CD8-positive, alpha-beta memory T cell (primary cell): ENCODE measurements around the gene BEST1. TPM values are rescaled to one million over a fixed set of nuclear protein-coding genes. Genes with fewer than 3 reads are reported as not detected.

Experiments used
- CTCF ChIA-PET: fragments of 350-600 bp; sonication (Branson Sonifier 250); formaldehyde crosslinking; loops from one replicate; lab custom pipeline; 2021; ENCODE audit warnings: antibody characterized with exemption; lab: Charles Lee
- POLR2A ChIA-PET: fragments of 350-600 bp; sonication (Branson Sonifier 250); formaldehyde crosslinking; loops from one replicate; lab custom pipeline; 2021; ENCODE audit warnings: antibody characterized with exemption; lab: Charles Lee
- DNase-seq, 5 donors: peaks; one replicate each; pipeline versions ENCODE4 v3.0.0 to v3.0.0-alpha.2; 2020 to 2022; ENCODE audit warnings: mixed read lengths in 1 of 5
- H3K27ac ChIP-seq: one replicate; pipeline ENCODE4 v1.7.0; 2013; ENCODE audit warnings: low read depth, mild to moderate bottlenecking, low read length, moderate library complexity
- H3K27me3 ChIP-seq: 2 replicates; pipeline ENCODE4 v1.7.0; 2013; ENCODE audit warnings: low read length, mild to moderate bottlenecking; ENCODE audit not compliant: insufficient read depth, poor library complexity, severe bottlenecking
- H3K36me3 ChIP-seq: 2 replicates; pipeline ENCODE4 v1.7.0; 2013; ENCODE audit warnings: mild to moderate bottlenecking, low read length, moderate library complexity; ENCODE audit not compliant: insufficient read depth
- H3K4me1 ChIP-seq: 2 replicates; pipeline ENCODE4 v1.7.0; 2013; ENCODE audit warnings: mild to moderate bottlenecking, low read length, moderate library complexity; ENCODE audit not compliant: insufficient read depth
- H3K4me3 ChIP-seq: 2 replicates; pipeline ENCODE4 v1.7.0; 2013; ENCODE audit warnings: mild to moderate bottlenecking, low read length
- H3K9me3 ChIP-seq: 2 replicates; pipeline ENCODE4 v1.7.0; 2013; ENCODE audit warnings: mild to moderate bottlenecking, low read length
- H3K27ac Mint-ChIP-seq, 8 donors: one replicate each; pipeline ENCODE4 v1.8.0; 2020 to 2021; ENCODE audit warnings: mixed read lengths in 8 of 8, mild to moderate bottlenecking in 6 of 8, inconsistent platforms in 3 of 8, moderate library complexity in 3 of 8
- H3K27me3 Mint-ChIP-seq, 2 donors: one replicate each; pipeline ENCODE4 v1.8.0; 2020 to 2021; ENCODE audit warnings: mixed read lengths in 2 of 2, mild to moderate bottlenecking in 1 of 2, moderate library complexity in 1 of 2
- H3K36me3 Mint-ChIP-seq, 3 donors: one replicate each; pipeline ENCODE4 v1.8.0; 2020 to 2021; ENCODE audit warnings: mixed read lengths in 3 of 3, inconsistent platforms in 1 of 3, mild to moderate bottlenecking in 1 of 3
- H3K4me1 Mint-ChIP-seq, 3 donors: one replicate each; pipeline ENCODE4 v1.8.0; 2020 to 2021; ENCODE audit warnings: mixed read lengths in 3 of 3, inconsistent platforms in 1 of 3, mild to moderate bottlenecking in 1 of 3
- H3K4me3 Mint-ChIP-seq, 7 donors: one replicate each; pipeline ENCODE4 v1.8.0; 2020 to 2021; ENCODE audit warnings: mixed read lengths in 7 of 7, mild to moderate bottlenecking in 6 of 7, moderate library complexity in 4 of 7, inconsistent platforms in 2 of 7
- H3K9me3 Mint-ChIP-seq, 5 donors: one replicate each; pipeline ENCODE4 v1.8.0; 2020 to 2022; ENCODE audit warnings: mixed read lengths in 5 of 5, mild to moderate bottlenecking in 3 of 5, moderate library complexity in 2 of 5, inconsistent platforms in 1 of 5
- polyA plus RNA-seq: library from polyadenylated mRNA; unstranded; fragments of 300-500 nt; fragmentation: Illumina TruSeq; gene quantifications from one replicate; pipeline ENCODE4 v1.2.3, GENCODE V29; 2021
- total RNA-seq, 2 experiments: library from RNA; stranded (reverse); gene quantifications; one replicate each; pipeline ENCODE4 v1.2.3, GENCODE V29; 2021

BEST1 gene
- total and polyA plus RNA-seq, 3 experiments from 2014 or later, result 0.09 to 1.5 TPM; not detected in 1

DNA sequence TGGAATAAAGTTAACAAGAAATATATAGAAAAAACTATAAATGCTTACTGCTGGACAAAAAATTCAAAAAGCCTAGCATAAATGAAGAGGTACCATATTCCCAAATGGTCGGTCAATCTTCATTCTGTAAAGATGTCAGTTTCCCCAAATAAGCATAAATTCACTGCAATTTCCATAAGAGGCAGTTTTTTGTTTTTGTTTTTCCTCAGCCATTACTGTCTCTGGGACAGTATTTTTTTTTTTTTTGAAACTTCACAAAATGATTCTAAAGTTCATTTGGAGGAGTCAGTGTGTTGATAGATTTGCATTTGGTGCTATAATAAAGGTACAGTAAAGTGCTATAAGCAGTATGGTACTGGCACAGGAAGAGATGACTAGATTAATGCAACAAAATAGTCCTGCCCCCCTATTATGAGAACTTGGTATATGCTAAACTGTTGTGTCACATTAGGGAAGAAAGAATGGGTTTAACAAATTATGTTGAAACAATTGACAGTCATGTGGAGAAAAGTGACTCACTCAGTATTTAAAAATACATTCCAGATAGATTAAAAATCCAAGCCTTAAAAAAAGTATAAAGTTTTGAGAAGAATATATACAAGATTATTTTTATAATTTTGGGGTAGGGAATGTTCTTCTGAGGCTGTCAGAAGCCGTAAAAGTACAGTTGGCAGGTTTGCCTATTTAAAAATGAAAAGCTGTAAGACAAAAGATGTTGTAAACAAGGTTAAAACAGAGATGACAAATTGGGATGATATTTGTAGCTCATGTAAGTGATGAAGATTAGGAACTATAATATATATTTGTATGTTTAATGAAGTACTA lies 19.9 kb downstream of the BEST1 start:
- peak overlapping the region; percentile 94 for H3K27ac ChIP-seq
- Mint-ChIP-seq H3K27ac (peak overlapping the region in 3 of 8 donors; percentile 18 to 100 (median 58)), H3K4me3 (peak overlapping the region in 2 of 7 donors; percentile 44 to 100), H3K36me3 (peaks cover 6 to 23% (median 8%) of the 10 kb centered on the region in 3 donors), H3K9me3 (no peaks in the 10 kb centered on the region), H3K4me1 (peaks cover 33 to 50% (median 34%) of the 10 kb centered on the region in 3 donors), H3K27me3 (peaks cover 0 to 3% of the 10 kb centered on the region in 2 donors)
- DNase-seq, result no peak
- peaks cover 6% of the 10 kb centered on the region for H3K36me3 ChIP-seq
- ChIA-PET CTCF (interaction anchor here (1.4 to 4.9 kb wide), 2 partner anchors 67 to 112 kb away, joined by 3 to 26 read pairs; no protein-coding TSS in a partner anchor), POLR2A (interaction anchor here (3.7 kb wide), 1 partner anchor 55 kb away, joined by 38 read pairs; no protein-coding TSS in a partner anchor)
- peaks cover 28% of the 10 kb centered on the region for H3K4me1 ChIP-seq
- H3K27me3 ChIP-seq, result no peaks in the 10 kb centered on the region
- no peak overlapping the region for H3K4me3 ChIP-seq
- H3K9me3 ChIP-seq, result no peaks in the 10 kb centered on the region

- Histone ChIP-seq H3K4me1 (peaks cover 20% of the 10 kb centered on the region), H3K27ac (peak overlapping the region; percentile 94), H3K36me3 (no peaks in the 10 kb centered on the region), H3K4me3 (no peak overlapping the region), H3K27me3 (no peaks in the 10 kb centered on the region), H3K9me3 (no peaks in the 10 kb centered on the region)
- no peaks in the 10 kb centered on the region for H3K27me3 Mint-ChIP-seq
- H3K9me3 Mint-ChIP-seq, result no peaks in the 10 kb centered on the region
- CTCF ChIA-PET, result interaction anchor here (0.9 kb wide), 1 partner anchor 10 kb away, joined by 3 read pairs; no protein-coding TSS in a partner anchor
- peak in 1 of 5 donors; percentile 18 for DNase-seq
- peaks cover 0 to 11% (median under 1%) of the 10 kb centered on the region in 3 donors for H3K36me3 Mint-ChIP-seq
- no peak overlapping the region for H3K4me3 Mint-ChIP-seq
- peak overlapping the region in 4 of 8 donors; percentile 30 to 48 (median 41) for H3K27ac Mint-ChIP-seq
- peaks cover 20 to 39% (median 22%) of the 10 kb centered on the region in 3 donors for H3K4me1 Mint-ChIP-seq
- POLR2A ChIA-PET, result no interaction called here
Observed at GRCh38 chr11:61971248-61972111, 21.3 kb downstream of the BEST1 start.

GRCh38 chr11:61972112-61972671 lies 22.0 kb downstream of the BEST1 start:
- no peaks in the 10 kb centered on the region for H3K36me3 ChIP-seq
- ChIA-PET CTCF (interaction anchor here (1.7 kb wide), 1 partner anchor 25 kb away, joined by 5 read pairs; no protein-coding TSS in a partner anchor), POLR2A (no interaction called here)
- H3K4me3 ChIP-seq, result no peak overlapping the region
- no peaks in the 10 kb centered on the region for H3K27me3 ChIP-seq
- peak overlapping the region in 4 of 8 donors; percentile 12 to 78 (median 24) for H3K27ac Mint-ChIP-seq
- DNase-seq, result no peak
- H3K27ac ChIP-seq, result peak overlapping the region; percentile 82
- H3K4me1 Mint-ChIP-seq, result peaks cover 18 to 38% (median 21%) of the 10 kb centered on the region in 3 donors
- no peaks in the 10 kb centered on the region for H3K27me3 Mint-ChIP-seq
- H3K4me1 ChIP-seq, result peaks cover 20% of the 10 kb centered on the region
- peak overlapping the region in 1 of 7 donors; percentile 14 for H3K4me3 Mint-ChIP-seq
- H3K9me3 Mint-ChIP-seq, result no peaks in the 10 kb centered on the region
- no peaks in the 10 kb centered on the region for H3K9me3 ChIP-seq
- peaks cover 0 to 5% (median 0%) of the 10 kb centered on the region in 3 donors for H3K36me3 Mint-ChIP-seq

GRCh38 chr11:61972672-61973475 lies 22.7 kb downstream of the BEST1 start:
- H3K27me3 Mint-ChIP-seq, result no peaks in the 10 kb centered on the region
- no peak overlapping the region for H3K4me3 ChIP-seq

DNA sequence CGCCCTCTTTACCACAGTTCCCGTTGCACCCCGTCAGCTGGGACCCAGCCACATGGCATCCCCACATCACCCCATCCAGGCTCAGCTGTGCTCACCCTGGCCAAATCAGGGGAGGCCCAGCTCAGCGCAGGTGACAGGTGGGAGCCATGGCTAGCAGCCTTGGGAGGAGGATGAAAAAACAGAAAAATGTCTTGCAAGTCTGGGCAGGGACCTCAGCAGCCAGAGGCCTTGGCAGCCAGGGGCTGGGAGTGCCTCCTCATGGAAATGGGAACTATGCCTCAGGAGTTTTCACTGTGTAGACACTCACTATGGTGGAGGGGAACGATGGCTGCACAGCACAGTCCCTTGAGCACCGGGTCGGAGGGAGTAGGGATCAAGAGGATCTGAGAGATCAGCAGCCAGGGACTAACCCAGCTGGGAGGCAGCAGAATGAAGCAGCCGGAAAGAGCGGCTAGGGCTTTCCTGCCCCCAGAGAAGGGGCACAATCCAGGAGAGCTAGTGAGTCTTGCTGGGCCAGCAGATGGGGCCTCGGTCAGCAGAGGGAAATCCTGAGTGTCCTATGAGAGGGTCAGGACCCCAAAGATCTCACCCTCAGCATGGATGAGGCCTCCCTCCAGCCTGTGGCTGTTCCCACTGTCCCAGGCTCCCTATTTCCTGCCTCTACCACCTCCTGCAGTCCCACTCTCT lies 23.5 kb downstream of the BEST1 start:
- H3K9me3 Mint-ChIP-seq, result no peaks in the 10 kb centered on the region
- H3K4me1 ChIP-seq, result peaks cover 16% of the 10 kb centered on the region
- ChIA-PET CTCF (interaction anchor here (1.7 kb wide), 1 partner anchor 26 kb away, joined by 5 read pairs; no protein-coding TSS in a partner anchor), POLR2A (no interaction called here)
- H3K27me3 Mint-ChIP-seq, result no peaks in the 10 kb centered on the region
- no peak overlapping the region for H3K4me3 ChIP-seq
- H3K27ac Mint-ChIP-seq, result peak overlapping the region in 2 of 8 donors; percentile 6 to 79
- H3K27ac ChIP-seq, result peak overlapping the region; percentile 82
- H3K4me3 Mint-ChIP-seq, result peak overlapping the region in 1 of 7 donors; percentile 58
- no peaks in the 10 kb centered on the region for H3K36me3 ChIP-seq
- DNase-seq, result no peak
- no peaks in the 10 kb centered on the region for H3K27me3 ChIP-seq
- no peaks in the 10 kb centered on the region for H3K9me3 ChIP-seq
- no peaks in the 10 kb centered on the region for H3K36me3 Mint-ChIP-seq
- H3K4me1 Mint-ChIP-seq, result peaks cover 12 to 29% (median 15%) of the 10 kb centered on the region in 3 donors

More at GRCh38 chr11:61972672-61973475, 22.7 kb downstream of the BEST1 start:
- ChIA-PET CTCF (interaction anchor here (1.7 kb wide), 1 partner anchor 26 kb away, joined by 5 read pairs; no protein-coding TSS in a partner anchor), POLR2A (no interaction called here)
- Mint-ChIP-seq H3K36me3 (peaks cover 0 to 1% (median 0%) of the 10 kb centered on the region in 3 donors), H3K4me1 (peaks cover 18 to 37% (median 21%) of the 10 kb centered on the region in 3 donors), H3K9me3 (no peaks in the 10 kb centered on the region), H3K4me3 (peak overlapping the region in 1 of 7 donors; percentile 14), H3K27ac (peak overlapping the region in 6 of 8 donors; percentile 6 to 79 (median 24))
- DNase-seq, result peak in 1 of 5 donors; percentile 18
- peaks cover 20% of the 10 kb centered on the region for H3K4me1 ChIP-seq
- no peaks in the 10 kb centered on the region for H3K27me3 ChIP-seq
- H3K36me3 ChIP-seq, result no peaks in the 10 kb centered on the region
- H3K27ac ChIP-seq, result peak overlapping the region; percentile 82
- no peaks in the 10 kb centered on the region for H3K9me3 ChIP-seq

DNA sequence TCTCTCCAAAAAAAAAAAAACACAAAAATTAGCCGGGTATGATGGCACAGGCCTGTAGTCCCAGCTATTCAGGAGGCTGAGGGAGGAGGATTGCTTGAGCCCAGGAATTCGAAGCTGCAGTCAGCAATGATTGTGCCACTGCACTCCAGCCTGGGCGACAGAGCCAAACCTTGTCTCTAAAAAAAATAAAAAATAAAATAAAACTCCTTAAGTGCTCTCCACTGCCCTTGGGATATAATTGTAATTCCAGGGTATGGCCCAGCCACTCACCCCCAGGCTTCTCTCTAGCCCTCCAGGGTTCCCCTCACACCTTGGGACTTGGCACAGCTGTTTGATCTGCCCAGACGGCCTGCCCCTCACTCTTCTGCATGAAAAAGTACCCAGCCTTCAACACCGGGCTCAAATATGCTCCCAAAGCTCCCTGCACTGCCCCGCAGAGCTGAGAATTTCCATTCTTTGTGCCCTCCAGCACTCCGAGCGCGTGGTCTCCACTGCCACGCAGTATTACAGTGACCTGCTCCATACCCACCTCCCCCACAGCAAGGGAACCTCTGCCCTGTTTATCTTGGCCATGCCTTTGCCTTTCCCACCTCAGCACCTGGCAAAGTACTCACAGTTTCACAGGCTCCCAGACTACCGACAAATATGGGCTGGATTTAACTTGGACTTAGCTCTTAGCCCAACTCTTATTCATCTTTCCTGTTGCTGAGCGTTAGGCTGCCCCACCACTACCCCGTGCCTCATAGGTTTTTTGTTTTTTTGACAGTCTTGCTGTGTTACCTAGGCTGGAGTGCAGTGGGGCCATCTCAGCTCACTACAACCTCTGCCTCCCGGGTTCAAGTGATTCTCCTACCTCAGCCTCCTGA lies 24.8 kb downstream of the BEST1 start:
- Mint-ChIP-seq H3K27ac (peak overlapping the region in 5 of 8 donors; percentile 37 to 84 (median 64)), H3K9me3 (no peaks in the 10 kb centered on the region), H3K4me3 (peak overlapping the region in 1 of 7 donors; percentile 30), H3K36me3 (no peaks in the 10 kb centered on the region), H3K27me3 (no peaks in the 10 kb centered on the region), H3K4me1 (peaks cover 7 to 19% (median 9%) of the 10 kb centered on the region in 3 donors)
- Histone ChIP-seq H3K36me3 (no peaks in the 10 kb centered on the region), H3K27ac (no peak overlapping the region), H3K4me3 (no peak overlapping the region), H3K9me3 (no peaks in the 10 kb centered on the region), H3K27me3 (no peaks in the 10 kb centered on the region), H3K4me1 (peaks cover 13% of the 10 kb centered on the region)
- CTCF ChIA-PET, result no interaction called here
- POLR2A ChIA-PET, result interaction anchor here (0.6 kb wide), 1 partner anchor 13 kb away, joined by 8 read pairs; no protein-coding TSS in a partner anchor
- no peak for DNase-seq
